NOMO-1 treated with DMSO at 0.1 percent for 48 hours (cell line): ENCODE measurements around the gene PRMT3.
"Not testable (repeated sequence)": the region's sequence is repeated elsewhere in the genome, so short reads cannot be mapped to it uniquely, and the experiment has no call there.

ENCODE experiments used
- DNase-seq: peaks from one replicate; lab custom pipeline; 2025; ENCODE audit not compliant: unreplicated experiment; lab: John Stamatoyannopoulos, UW

The PRMT3 gene

DNA sequence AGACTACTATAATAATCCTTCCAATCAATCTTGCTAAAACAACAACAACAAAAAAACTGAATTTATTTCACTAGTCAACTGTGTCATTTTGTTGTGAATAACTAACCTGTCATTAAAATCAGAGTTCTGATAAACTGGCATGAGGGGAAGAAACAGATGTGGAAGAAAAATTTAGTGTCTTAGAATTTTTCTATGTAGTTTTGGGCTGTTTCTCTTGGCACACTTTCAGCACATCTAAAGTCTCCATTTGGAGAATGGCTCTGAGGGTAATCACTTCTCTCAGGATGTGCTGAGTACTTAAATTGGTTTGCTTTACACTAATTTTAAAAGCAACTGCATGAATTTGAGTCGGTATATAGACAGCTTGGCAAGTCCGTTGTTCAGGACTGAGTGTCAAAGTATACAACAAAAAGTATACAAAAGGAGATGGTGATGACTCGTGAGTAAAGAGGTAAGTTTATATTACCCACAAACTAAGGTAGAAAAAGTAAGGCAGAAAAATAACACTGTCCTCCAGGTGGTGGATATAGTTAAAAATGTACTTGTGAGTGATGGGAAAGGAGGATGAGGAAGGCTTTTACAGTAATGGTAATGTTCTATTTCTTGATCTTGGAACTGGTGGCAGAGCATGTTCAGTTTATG is 13.8 kb upstream of the PRMT3 start:
- DNase-seq: no peak

DNA sequence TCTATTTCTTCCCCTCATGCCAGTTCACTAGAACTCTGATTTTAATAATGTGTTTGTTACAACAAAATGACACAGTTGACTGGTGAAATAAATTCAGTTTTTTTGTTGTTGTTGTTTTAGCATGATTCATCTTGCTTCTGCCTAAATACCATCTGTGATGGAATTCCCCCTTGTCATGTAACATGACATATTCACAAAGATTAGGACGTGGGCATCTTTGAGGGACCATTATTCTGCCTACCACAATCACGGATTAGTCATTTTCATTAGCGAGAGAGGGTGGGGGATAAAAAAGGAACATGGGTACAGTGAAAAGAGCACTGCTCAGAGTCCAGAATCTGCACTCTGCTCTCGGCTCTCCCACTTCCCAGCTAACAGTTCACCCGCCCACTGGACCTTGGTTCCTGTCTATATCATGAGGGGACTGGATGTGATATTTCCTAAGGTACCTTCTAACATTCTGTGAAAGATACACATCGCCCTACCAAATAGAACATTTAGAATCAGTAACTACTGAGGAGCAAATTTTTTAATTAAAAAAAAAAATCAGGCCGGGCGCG is 12.7 kb upstream of the PRMT3 start:
- DNase-seq: no peak

DNA sequence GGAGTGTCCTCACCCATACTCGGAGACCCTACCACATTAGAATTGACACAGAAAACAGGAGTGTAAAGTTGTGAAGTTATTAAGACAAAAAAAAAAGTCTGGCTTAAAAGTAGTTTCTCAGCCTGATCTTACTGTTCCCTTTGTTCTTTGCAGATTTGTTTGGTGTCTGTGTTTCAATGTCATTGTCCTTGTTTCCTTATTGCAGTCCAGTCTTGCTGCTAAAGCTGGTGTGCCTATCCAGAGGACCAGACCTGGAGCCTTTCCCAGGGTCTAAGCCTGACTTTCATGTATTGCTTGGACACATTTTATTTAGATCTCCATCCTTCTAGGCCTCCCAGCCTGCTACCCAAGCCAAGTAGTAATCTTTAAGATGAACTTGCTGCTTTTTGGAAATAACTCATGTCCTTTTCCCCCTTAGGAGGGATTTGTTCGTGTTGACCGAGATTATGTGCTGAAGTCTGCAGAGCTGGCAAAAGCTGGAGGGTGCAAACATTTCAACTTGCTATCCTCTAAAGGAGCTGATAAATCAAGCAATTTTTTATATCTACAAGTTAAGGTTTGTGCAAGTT is 11.3 kb upstream of the PRMT3 start:
- DNase-seq: no peak

DNA sequence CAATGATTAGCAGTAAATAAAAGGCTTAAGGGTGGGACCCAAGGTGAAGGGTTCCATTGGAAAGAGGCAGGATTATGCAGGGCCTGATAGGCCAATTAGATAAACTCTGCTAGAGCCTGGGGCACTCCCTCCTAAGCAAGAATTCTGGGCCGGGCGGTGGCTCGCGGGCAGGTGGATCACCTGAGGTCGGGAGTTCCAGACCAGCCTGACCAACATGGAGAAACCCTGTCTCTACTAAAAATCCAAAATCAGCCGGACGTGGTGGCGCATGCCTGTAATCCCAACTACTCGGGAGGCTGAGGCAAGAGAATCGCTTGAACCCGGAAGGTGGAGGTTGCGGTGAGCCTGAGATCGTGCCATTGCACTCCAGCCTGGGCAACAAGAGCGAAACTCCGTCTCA is 1.5 kb upstream of the PRMT3 start:
- DNase-seq: not testable (repeated sequence)

DNA sequence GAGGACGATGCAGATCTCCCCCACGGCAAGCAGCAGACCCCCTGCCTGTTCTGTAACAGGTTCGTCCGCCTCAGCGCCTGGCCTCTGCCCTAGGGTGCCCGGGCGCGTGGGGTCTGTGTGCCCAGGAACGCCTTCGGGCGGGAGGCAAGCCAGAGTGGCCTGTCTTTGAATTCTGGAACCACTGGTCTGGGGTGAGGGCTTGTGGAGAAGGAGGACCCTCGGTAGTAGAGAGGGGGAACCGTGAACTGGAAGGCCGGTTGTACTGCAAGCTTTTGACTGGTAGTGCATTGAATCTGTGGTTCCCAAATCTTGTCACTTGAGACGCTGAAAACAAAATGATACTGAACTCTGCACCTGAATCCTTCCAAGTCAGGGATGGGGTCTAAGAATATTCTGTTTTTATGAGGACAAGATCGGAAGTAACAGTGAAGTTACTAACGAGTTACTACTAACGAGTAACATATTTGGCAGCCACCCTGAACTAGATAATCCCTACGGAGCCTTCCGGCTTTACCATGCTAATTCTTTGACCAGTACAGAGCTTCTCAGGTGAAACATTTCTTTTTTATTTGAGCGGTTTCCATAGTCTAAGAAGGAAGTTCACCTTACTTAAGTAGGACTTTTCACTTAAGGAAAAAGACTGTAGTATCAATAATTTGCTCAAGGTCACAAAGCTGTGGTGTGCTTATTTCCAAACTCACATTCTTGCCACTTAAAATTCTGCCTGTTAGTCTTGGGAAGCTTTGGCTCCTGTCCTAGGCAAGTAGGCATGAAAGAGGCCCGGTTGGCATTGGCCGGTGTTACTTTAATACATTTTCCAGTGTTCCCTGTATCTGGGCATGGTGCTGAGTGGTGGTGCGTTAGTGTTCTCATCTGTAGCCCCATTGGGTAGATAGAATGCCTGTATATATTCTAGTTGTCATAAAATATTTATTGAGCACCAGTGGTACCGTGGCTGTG is 860 bp downstream of the PRMT3 start:
- peak; percentile 6 for DNase-seq

DNA sequence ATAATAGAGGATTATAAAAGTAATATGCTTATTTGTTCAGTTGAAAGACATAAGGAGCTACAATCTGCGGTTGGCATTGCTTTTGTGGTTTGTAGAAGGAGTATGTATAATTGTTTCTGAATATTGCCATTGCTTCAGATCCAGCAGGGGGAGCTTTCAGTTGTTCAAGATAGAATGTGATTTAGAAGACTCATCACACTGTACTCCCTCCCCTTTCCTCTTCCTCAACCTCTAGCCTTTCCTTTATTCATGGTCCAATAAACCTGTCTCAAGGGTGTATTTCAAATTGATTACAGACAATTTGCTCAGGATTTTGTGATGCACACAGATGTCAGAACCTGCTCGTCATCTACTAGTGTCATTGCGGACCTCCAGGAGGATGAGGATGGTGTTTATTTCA is 9.8 kb downstream of the PRMT3 start:
- DNase-seq: peak; percentile 71

DNA sequence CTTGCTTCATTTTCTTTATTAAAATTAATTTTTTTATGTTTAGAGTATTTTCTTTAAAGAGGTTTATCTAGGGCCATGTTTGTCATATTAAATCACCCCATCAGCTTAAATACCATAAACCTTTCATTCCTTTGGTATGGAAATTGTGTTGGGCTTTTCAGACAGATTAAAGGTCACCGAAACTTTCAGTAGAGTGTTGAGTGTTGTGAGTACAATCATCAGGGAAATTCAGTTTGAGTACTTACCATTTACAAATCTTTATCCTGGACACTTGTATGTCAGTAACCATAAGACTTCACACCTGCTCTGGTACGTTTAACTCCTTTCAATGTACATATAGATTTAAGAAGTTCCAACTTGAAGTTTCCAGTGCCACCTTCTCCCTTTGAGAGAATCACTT is 12.0 kb downstream of the PRMT3 start:
- no peak for DNase-seq

DNA sequence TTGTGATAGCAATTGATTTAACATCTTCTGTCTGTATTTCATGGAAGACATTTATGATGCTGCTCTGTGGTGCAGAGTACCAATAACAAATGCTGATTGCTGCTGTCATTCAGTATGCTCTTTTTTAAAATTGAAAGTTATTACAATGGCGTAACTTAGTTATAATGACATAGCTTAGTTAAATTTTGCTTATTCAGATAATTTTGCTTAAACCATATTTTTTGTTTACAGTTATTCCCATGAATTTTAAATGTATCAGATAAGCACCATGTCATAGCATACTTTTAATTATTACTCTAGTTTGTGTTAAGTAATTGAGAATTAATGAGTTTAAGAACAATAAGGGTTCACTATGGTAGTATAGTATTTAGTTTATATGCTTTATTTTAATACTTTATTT is 15.5 kb downstream of the PRMT3 start:
- no peak for DNase-seq

DNA sequence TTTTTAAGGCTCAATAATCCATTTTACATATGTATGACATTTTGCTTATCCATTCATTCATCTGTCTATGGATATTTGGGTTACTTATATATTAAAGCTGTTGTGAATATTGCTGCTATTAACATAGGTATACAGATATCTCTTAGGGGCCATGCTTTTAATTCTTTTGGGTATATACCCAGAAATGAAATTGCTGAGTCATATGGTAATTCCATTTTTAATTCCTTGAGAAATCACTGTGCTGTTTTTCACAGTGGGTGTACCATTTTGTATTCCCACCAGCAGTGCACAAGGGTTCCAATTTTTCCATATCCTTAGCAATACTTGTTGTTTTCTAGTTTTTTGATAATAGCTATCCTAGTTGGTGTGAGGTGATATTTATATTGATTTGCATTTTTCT is 19.0 kb downstream of the PRMT3 start:
- DNase-seq: no peak

DNA sequence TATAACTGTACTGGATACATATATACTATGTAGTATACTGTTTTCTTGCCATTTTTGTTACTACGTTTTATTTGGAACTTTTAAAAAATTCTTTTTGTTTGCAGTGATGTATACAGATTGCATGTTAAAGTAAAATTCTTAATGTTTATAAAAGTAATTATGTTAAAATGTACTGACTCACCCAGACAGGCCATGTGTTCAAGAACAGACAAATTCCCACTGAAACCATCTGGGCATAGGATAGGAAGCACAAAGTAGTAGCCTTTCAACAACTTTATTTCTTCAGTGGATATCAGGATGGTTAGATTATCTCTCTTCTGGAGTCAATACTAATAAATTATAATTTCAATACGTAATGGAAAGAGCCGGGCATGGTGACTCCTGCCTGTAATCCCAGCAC is 19.8 kb downstream of the PRMT3 start:
- DNase-seq: no peak

DNA sequence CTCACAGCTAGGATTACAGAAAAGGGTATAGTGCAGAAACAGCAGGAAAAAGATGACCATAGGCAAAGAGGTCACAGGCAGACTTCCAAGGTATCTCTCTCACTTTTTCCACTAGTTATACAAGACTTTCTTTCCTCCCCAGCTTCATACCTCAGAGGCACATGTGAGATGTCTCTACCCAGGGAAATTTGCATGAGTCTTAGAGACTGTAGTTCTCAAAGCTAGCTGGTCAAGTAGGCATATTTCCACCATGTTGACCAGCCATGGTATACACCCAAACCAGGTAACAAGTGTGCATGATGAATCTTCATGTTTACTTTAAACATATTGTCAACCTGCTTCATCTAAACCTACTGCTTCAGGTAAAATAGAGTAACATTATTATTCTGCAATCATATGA is 27.9 kb downstream of the PRMT3 start:
- DNase-seq: no peak

DNA sequence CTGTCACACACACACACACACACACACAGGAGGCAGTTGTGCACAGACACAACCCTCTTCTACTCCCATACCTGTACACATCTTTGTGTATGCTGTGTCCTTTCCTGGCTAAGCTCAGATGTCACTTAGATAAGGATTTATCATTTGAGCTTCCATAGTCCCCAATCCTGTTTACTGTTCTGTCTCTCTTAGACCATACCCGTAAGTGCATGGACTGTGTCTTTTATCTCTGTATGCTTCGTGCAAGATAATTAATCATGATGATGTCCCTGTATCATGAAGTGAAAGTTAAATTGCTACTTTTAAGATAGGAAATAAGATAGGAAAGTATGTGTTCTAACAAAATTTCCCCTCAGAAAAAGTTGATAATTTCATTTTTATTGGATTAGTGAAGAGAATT is 30.3 kb downstream of the PRMT3 start:
- DNase-seq: no peak

DNA sequence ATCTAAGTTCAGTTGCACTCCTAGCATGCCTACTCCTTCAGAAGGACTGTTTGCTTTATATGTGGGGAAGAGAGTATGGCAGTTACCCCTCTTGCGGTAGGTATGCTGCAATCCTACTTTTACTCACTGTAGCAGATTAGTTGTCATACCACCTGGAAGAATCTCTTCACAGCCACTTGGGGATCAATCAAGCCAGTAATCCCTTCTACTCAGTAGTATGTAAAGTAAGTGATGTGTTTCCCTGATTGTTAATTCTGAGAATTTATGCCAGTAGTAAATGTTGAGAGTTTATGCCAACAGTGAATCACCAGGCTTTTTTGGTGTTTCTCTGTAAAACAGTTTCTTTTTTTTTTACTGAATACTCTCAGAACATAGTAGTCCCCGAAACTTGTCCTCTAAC is 34.4 kb downstream of the PRMT3 start:
- DNase-seq: no peak

DNA sequence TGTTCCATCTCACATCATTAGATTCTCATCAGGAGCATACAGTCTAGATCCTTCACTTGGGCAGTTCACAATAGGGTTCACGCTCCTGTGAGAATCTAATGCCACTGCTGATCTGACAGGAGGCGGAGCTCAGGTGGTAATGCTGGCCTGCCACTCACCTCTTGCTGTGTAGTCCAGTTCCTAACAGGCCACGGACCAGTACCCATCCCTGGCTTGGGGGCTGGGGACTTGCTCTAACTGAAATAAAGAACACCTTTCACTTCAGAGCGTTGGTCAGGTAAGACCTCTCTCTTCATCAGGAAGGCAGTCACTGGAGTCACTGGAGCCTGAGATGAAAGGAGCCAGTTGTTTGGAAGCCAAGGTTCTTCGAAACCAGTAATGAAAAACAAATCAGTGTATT is 41.7 kb downstream of the PRMT3 start:
- no peak for DNase-seq

DNA sequence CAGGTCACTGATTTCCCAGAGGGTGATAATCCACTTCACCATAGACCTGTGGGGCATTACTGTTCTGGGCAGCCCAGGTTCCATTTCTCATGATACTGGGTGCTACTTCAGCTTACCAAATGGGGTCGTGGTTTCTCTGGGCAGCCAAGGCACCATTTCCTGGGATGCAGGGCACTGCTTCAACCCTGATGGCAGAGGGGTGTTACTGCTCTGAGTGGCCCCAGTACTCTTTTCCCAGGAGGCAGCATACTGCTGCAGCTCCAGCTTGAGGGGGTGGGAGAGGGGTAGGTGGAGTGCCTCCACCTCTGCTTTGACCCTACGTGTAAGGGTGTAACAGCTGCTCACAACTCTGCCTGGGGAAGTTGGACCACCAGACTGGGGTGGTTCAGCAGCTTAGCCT is 51.1 kb downstream of the PRMT3 start:
- no peak for DNase-seq

DNA sequence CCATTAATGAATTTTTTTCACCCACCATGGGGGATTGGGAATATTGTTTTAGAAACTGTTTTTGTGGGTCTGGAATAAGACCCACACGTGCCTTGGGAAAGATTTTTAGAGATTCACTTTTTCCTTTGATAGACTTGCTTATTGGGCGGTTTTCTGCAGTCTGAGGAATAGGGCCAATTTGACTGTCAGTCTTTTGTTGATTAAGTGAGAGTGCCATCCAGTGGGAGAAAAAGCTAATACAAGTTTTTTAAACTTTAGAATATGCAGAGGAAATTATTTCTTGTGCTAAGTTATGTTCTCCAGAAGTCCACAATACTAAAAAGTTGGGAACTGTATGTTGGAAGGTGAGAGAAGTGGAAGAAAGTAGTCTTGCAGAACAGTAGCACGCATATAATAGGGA is 56.1 kb downstream of the PRMT3 start:
- DNase-seq: peak; percentile 5

DNA sequence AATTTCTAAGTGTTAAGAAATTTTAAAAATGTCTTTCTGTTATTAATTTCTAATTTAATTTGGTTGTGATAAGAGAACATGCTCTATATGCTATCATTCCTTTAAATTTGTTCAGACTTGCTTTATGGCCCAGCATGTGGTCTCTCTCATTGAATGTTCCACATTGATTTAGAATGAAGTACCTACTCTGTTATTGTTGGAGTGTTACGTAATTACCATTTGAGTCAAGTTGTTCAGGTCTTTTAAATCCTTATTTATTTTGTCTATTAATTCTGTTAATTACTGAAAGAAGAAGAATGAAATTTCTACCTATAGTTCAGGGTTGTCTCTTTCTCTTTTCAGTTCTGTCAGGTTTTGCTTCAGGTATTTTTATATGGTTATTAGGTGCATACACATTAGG is 57.0 kb downstream of the PRMT3 start:
- DNase-seq: no peak

DNA sequence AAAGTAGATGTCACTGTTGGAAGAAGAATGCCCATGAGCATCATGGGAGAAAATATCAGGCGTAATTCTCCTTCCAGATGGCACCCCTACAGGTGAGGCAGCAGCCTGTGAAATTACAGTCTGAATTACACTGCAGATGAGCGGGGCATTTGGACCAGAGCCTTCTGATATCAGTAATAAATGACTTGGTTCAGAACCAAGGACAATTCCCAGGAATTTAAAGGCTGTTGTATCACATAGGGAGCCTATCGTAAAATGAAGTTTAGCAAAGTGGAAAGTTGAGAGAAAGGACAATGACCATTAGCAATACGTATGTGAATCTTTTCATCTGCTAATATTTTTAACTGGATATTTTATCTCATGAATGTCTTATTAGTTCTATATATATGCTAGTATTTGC is 61.3 kb downstream of the PRMT3 start:
- DNase-seq: no peak

DNA sequence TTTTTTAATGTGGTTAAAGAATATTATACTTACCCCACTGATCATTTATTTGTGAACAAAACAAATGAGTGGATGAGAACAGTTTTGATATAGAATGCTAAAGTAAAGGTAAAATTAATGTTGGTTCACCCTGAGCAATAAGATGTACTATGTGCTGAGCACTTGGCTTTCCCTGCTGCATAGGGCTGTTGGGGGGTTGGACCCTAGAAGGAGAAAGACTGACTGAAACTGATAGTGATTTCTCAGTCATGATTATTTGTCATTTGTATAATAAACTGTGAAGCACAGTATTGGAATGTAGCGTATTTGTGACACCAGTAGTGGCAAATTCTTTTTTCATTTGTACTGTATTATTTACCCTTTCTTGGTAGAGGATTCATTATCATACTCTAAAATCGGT is 63.3 kb downstream of the PRMT3 start:
- DNase-seq: no peak

DNA sequence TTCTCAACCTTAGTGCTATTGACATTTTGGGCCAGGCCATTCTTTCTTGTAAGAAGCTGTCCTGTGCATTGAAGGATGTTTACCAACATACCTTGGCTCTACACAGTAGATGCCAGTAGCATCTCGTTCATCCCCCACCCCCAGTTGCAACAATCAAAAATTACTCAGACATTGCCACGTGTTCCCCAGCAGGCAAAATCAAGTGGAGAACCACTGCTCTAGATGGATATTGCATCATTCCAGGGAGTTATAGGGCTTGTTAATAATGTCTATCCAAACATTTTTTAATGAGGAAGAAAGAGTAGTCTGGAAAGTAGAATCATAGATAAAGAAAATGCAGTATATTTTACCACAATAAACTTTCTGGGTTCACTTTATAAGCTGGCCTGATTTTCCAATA is 64.1 kb downstream of the PRMT3 start:
- peak; percentile 34 for DNase-seq

DNA sequence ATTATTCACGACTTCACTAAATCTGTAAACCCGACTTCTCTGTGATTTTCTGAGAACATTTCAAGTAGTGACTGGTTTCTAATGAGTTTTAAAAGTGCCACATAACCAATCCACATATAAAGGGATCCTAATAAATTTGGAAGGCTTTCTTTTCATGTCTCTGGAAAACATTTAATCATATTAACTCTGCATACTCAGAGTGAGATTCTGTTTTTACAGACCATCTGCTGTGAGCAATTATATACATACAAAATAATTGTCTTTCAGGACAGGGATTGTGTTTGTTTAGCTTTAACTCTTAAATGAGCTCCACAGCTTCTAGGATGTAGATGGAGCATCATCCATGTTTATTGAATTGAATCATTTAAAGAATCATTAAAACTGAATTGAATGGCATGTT is 65.1 kb downstream of the PRMT3 start:
- DNase-seq: no peak
